Peyer's patch (tissue), 4 donors: Measurements from ENCODE around the gene AP1M1.

Experiments used
- CTCF ChIP-seq, 6 experiments: fragments of 450-650 bp in 4 of 6; fragments of 200-600 bp in 2 of 6; sonication (generic) in 1 of 6; IDR thresholded peaks; one replicate each; pipeline ENCODE4 v1.5.1; 2017 to 2019; ENCODE audit warnings: antibody characterized with exemption in 6 of 6, mild to moderate bottlenecking in 3 of 6, moderate library complexity in 1 of 6
- POLR2A ChIP-seq, 2 donors: fragments of 450-650 bp; IDR thresholded peaks; one replicate each; pipeline ENCODE4 v1.5.1; 2017; ENCODE audit warnings: antibody characterized with exemption in 2 of 2, mild to moderate bottlenecking in 2 of 2, moderate library complexity in 2 of 2

- no peak for TF ChIP-seq CTCF (IDR thresholded peaks at IDR 0.05)
- TF ChIP-seq POLR2A (IDR thresholded peaks at IDR 0.05) = no peak
These were observed 7.0 kb upstream of the AP1M1 start for GRCh38 chr19:16190736-16191135.
